ENCODE data around the gene PYROXD2.

GRCh38 chr10:98399784-98400183 lies 15.2 kb downstream of the PYROXD2 start:
- TF ChIP-seq CTCF (IDR thresholded peaks at IDR 0.05) (no peak), POLR2AphosphoS5 (IDR thresholded peaks at IDR 0.05; ENCODE audit: low read depth, low read length) (no peak), REST (IDR thresholded peaks at IDR 0.05; ENCODE audit: insufficient read depth in 1 of 2, low read depth in 2 of 2, low read length in 1 of 2) (no peak), SIN3A (IDR thresholded peaks at IDR 0.05; ENCODE audit: borderline replicate concordance, insufficient read depth, low read depth, low read length) (no peak)
